Kidney glomerular epithelial cell (primary cell): Measurements from ENCODE around the gene KAT2B.

ENCODE experiments used
- DNase-seq: peaks from one replicate; lab custom pipeline; 2025; lab: John Stamatoyannopoulos, UW

The KAT2B gene

GRCh38 chr3:20147361-20147760 lies 107.1 kb downstream of the KAT2B start:
- no peak for DNase-seq

GRCh38 chr3:20148466-20148865 lies 108.2 kb downstream of the KAT2B start:
- DNase-seq = no peak

- no peak for DNase-seq
Measured at GRCh38 chr3:20154078-20154477, 113.8 kb downstream of the KAT2B start.

GRCh38 chr3:20154928-20155327 lies 114.7 kb downstream of the KAT2B start:
- no peak for DNase-seq

GRCh38 chr3:20160230-20160629 lies 120.0 kb downstream of the KAT2B start:
- no peak for DNase-seq

GRCh38 chr3:20161714-20162113 lies 121.5 kb downstream of the KAT2B start:
- DNase-seq = no peak

- no peak for DNase-seq
Measured at GRCh38 chr3:20173844-20174410, 133.7 kb downstream of the KAT2B start.

GRCh38 chr3:20181276-20181675 lies 141.0 kb downstream of the KAT2B start:
- DNase-seq = no peak

GRCh38 chr3:20182206-20182605 lies 142.0 kb downstream of the KAT2B start:
- no peak for DNase-seq

- DNase-seq = no peak
Measured at GRCh38 chr3:20185331-20185678, 145.1 kb downstream of the KAT2B start.

GRCh38 chr3:20185679-20186599 lies 145.7 kb downstream of the KAT2B start, which contains the start of gene SGO1:
Gene SGO1, minus strand, starts transcription at chr3:20186206. Its CDS starts 2,179 bp downstream, at chr3:20184027.
- DNase-seq = peak; percentile 99

- DNase-seq = no peak
Measured at GRCh38 chr3:20186600-20187004, 146.4 kb downstream of the KAT2B start.

- no peak for DNase-seq
Measured at GRCh38 chr3:20190991-20191390, 150.7 kb downstream of the KAT2B start.

GRCh38 chr3:20194793-20195460 lies 154.7 kb downstream of the KAT2B start:
- no peak for DNase-seq

- no peak for DNase-seq
Measured at GRCh38 chr3:20197775-20198174, 157.5 kb downstream of the KAT2B start.

- no peak for DNase-seq
Measured at GRCh38 chr3:20201143-20201542, 160.9 kb downstream of the KAT2B start.
